Smooth muscle cell (in vitro differentiated cells): ENCODE data around the gene PWWP2B. TPM values are rescaled to one million over a fixed set of nuclear protein-coding genes. Genes with fewer than 3 reads are reported as not detected.

Experiments used
- DNase-seq: peaks from one replicate; lab custom pipeline; 2025; ENCODE audit not compliant: unreplicated experiment; lab: John Stamatoyannopoulos, UW
- H2AFZ ChIP-seq: fragments of 200-600 bp; sonication (generic); 2 replicates; pipeline ENCODE4 v1.6.0; 2016; ENCODE audit warnings: antibody characterized with exemption, low read depth, mild to moderate bottlenecking
- H3F3A ChIP-seq: fragments of 200-600 bp; sonication (generic); 2 replicates; pipeline ENCODE4 v1.6.0; 2017; ENCODE audit warnings: antibody characterized with exemption, low read depth
- H3K27ac ChIP-seq: fragments of 200-600 bp; sonication (generic); 2 replicates; pipeline ENCODE4 v1.5.1; 2016; ENCODE audit warnings: low read depth, mild to moderate bottlenecking
- H3K27me3 ChIP-seq: fragments of 200-600 bp; sonication (generic); 2 replicates; pipeline ENCODE4 v1.6.1; 2016; ENCODE audit warnings: low read depth, mild to moderate bottlenecking
- H3K36me3 ChIP-seq: fragments of 200-600 bp; sonication (generic); 2 replicates; pipeline ENCODE4 v1.5.1; 2016; ENCODE audit warnings: low read depth
- H3K4me1 ChIP-seq: fragments of 200-600 bp; sonication (generic); 2 replicates; pipeline ENCODE4 v1.5.1; 2016; ENCODE audit warnings: low read depth
- H3K4me2 ChIP-seq: fragments of 200-600 bp; sonication (generic); 2 replicates; pipeline ENCODE4 v1.6.0; 2016; ENCODE audit warnings: mild to moderate bottlenecking
- H3K4me3 ChIP-seq: fragments of 200-600 bp; sonication (generic); 2 replicates; pipeline ENCODE4 v1.5.1; 2016; ENCODE audit warnings: mild to moderate bottlenecking
- H3K79me2 ChIP-seq: fragments of 200-600 bp; sonication (generic); 2 replicates; pipeline ENCODE4 v1.6.0; 2016; ENCODE audit warnings: low read depth, mild to moderate bottlenecking
- H3K9ac ChIP-seq: fragments of 200-600 bp; sonication (generic); 2 replicates; pipeline ENCODE4 v1.6.0; 2016; ENCODE audit warnings: low read depth
- H3K9me3 ChIP-seq: fragments of 200-600 bp; sonication (generic); replicated peaks from 2 replicates; pipeline ENCODE4 v1.5.1; 2016; ENCODE audit warnings: low read depth
- H4K20me1 ChIP-seq: fragments of 200-600 bp; sonication (generic); 2 replicates; pipeline ENCODE4 v1.6.0; 2016; ENCODE audit warnings: low read depth
- WGBS: methylation state at CpG from one replicate; pipeline ENCODE4 v1.1.7; 2016; ENCODE audit warnings: low lambda C conversion rate; 5-methylcytosine and 5-hydroxymethylcytosine counted together
- polyA plus RNA-seq: library from polyadenylated mRNA; unstranded; fragments of >200 nt; fragmentation: Nextera tagmentation; extraction: Ambion mirVana; gene quantifications from 2 replicates; pipeline ENCODE4 v1.2.1, GENCODE V29; 2016
- total RNA-seq: library from RNA; depleted of rRNA; stranded (reverse); fragments of >200 nt; gene quantifications from 2 replicates; pipeline ENCODE4 v1.2.3, GENCODE V29; 2014
- TF ChIP-seq, protein P1 (sequence below): fragments of 200-600 bp; sonication (generic); IDR thresholded peaks from 2 replicates; pipeline ENCODE4 v1.5.1; 2017; ENCODE audit warnings: borderline replicate concordance, mild to moderate bottlenecking, antibody characterized with exemption; ENCODE audit not compliant: insufficient read depth, poor library complexity, severe bottlenecking

PWWP2B gene
- total and polyA plus RNA-seq, 2 experiments from 2014 or later: 8.3 to 13.2 TPM

DNA sequence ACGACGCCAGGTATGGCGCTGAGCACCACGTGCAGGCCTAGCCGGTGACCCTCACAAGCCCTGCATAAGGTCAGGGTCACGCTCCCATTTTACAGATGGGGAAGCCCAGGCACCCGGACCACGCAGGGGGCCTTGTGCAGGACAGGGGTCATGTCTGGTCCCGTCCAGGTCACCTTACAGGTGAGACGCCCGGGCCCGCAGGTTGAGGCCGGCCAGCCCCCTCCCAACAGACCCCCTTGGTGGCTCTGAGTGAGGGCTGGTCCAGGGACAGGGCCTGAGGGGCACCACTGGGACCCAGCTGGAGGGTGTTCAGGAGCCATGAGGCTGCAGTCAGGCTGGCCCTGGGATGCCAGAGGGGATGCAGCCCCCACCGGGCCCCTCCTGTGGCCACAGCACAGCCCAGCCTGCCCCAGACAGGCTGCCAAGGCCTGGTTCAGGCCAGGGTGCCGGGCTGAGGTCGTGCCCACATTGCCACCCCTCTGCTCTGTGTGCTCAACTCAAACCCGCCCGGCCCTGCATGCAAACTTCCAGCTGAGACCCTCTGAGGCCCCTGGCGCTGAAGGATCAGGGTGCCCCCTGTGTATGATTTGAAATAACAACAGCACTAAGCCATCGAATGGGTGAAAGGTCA lies 69.0 kb downstream of the PWWP2B start:
- H3F3A ChIP-seq: no peaks in the 10 kb centered on the region
- H3K9ac ChIP-seq: no peak overlapping the region
- no peak overlapping the region for H3K4me3 ChIP-seq
- no peaks in the 10 kb centered on the region for H3K27me3 ChIP-seq
- no peaks in the 10 kb centered on the region for H3K9me3 ChIP-seq
- WGBS: 95% methylated on average over 20 of the region's 20 CpGs
- no peaks in the 10 kb centered on the region for H4K20me1 ChIP-seq
- no peak overlapping the region for H2AFZ ChIP-seq
- peaks cover 8% of the 10 kb centered on the region for H3K4me1 ChIP-seq
- no peak overlapping the region for H3K27ac ChIP-seq
- no peaks in the 10 kb centered on the region for H3K36me3 ChIP-seq
- no peaks in the 10 kb centered on the region for H3K79me2 ChIP-seq
- DNase-seq: no peak
- H3K4me2 ChIP-seq: no peak overlapping the region
- TF ChIP-seq, protein P1, sequence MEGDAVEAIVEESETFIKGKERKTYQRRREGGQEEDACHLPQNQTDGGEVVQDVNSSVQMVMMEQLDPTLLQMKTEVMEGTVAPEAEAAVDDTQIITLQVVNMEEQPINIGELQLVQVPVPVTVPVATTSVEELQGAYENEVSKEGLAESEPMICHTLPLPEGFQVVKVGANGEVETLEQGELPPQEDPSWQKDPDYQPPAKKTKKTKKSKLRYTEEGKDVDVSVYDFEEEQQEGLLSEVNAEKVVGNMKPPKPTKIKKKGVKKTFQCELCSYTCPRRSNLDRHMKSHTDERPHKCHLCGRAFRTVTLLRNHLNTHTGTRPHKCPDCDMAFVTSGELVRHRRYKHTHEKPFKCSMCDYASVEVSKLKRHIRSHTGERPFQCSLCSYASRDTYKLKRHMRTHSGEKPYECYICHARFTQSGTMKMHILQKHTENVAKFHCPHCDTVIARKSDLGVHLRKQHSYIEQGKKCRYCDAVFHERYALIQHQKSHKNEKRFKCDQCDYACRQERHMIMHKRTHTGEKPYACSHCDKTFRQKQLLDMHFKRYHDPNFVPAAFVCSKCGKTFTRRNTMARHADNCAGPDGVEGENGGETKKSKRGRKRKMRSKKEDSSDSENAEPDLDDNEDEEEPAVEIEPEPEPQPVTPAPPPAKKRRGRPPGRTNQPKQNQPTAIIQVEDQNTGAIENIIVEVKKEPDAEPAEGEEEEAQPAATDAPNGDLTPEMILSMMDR: no peak

DNA sequence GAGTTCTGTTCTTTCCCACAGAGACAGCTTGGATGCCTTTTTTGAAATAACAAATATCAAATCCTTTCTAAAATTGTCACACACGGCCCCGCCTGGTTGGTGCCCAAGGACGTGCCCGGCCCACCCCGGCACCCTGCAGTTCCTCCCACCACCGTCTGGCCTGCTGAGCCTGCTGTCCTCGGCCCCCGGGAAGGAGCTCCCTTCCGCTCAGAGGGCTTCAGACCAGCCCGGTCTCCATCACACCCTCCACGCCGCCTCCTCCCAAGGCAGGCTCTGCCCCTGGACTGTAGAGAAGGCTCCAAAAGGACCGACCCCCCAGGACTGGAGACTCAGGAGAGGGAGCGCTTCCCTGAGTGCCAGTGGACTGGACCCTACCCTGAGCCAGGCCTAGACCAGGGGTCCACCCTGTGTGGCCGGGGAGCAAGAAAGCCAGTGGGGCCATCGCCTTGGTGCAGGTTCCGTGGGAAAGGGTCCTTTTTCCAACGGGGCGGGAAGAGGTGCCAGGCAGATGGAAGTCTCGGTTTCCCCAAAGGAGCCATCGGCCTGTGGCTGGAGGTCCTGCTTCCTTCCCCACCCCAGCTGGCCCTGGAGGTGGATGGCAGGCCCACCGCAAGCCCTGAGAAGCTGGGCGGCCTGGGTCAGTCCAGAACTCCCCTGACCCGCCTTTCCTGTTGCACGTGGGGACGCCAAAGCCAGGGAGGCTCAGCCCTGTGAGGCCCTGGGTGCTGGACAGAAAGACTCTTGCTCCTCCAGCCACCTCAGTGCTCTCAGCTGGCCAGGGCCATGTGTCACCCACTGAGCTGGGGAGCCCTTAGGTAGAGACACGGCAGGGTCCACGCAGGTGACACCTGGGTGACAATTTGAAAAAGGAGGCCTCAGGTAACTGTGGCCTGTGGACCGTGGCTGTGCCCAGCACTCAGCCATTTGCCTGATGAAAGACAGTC lies 69.8 kb downstream of the PWWP2B start:
- TF ChIP-seq, protein P1: no peak
- no peaks in the 10 kb centered on the region for H4K20me1 ChIP-seq
- H3K36me3 ChIP-seq: no peaks in the 10 kb centered on the region
- H3K4me3 ChIP-seq: no peak overlapping the region
- no peaks in the 10 kb centered on the region for H3K79me2 ChIP-seq
- 93% methylated on average over 26 of the region's 29 CpGs for WGBS
- H3K9ac ChIP-seq: no peak overlapping the region
- no peaks in the 10 kb centered on the region for H3K9me3 ChIP-seq
- no peaks in the 10 kb centered on the region for H3K27me3 ChIP-seq
- H2AFZ ChIP-seq: no peak overlapping the region
- no peak for DNase-seq
- H3K4me2 ChIP-seq: no peak overlapping the region
- H3K27ac ChIP-seq: no peak overlapping the region
- H3F3A ChIP-seq: no peaks in the 10 kb centered on the region
- peaks cover 8% of the 10 kb centered on the region for H3K4me1 ChIP-seq

Other genes starting within 250 kb of the PWWP2B start
- gene DPYSL4, start 210.3 kb upstream of the PWWP2B start, total RNA-seq: 7.4 and 7.6 TPM in 2 replicates
- gene DPYSL4, start 210.3 kb upstream of the PWWP2B start, polyA plus RNA-seq: 6.0 and 8.2 TPM in 2 replicates
- 1.4 and 2.3 TPM in 2 replicates for gene STK32C, start 89.2 kb upstream of the PWWP2B start, total RNA-seq
- 9.2 and 13.2 TPM in 2 replicates for gene STK32C, start 89.2 kb upstream of the PWWP2B start, polyA plus RNA-seq
- 6.3 and 7.6 TPM in 2 replicates for gene LRRC27, start 65.0 kb upstream of the PWWP2B start, total RNA-seq
- gene LRRC27, start 65.0 kb upstream of the PWWP2B start, polyA plus RNA-seq: 11.5 and 12.8 TPM in 2 replicates
- 48.0 and 65.9 TPM in 2 replicates for gene INPP5A, start 140.6 kb downstream of the PWWP2B start, total RNA-seq
- gene INPP5A, start 140.6 kb downstream of the PWWP2B start, polyA plus RNA-seq: 49.1 and 55.9 TPM in 2 replicates